GM19467 (cell line): ENCODE measurements around the gene ARHGEF39.
A peak's percentile ranks its signal among the peaks of the same experiment; 100 is the strongest.

Experiments used
- ATAC-seq: cut with Tn5 transposase; IDR thresholded peaks from one replicate; pipeline ENCODE4 v1.9.1; 2021; ENCODE audit warnings: mild to moderate bottlenecking, moderate library complexity; ENCODE audit not compliant: unreplicated experiment

Gene ARHGEF39

DNA sequence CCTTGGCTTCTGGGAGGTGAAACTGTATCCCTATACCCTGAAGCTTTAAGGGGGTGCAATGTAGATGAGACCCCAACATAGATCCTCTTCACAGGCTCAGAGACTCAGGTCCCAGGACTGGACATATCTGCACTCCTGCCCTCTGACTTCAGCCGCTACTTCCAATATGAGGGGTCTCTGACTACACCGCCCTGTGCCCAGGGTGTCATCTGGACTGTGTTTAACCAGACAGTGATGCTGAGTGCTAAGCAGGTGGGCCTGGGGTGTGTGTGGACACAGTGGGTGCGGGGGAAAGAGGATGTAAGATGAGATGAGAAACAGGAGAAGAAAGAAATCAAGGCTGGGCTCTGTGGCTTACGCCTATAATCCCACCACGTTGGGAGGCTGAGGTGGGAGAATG lies 14.1 kb upstream of the ARHGEF39 start:
- no peak for ATAC-seq

DNA sequence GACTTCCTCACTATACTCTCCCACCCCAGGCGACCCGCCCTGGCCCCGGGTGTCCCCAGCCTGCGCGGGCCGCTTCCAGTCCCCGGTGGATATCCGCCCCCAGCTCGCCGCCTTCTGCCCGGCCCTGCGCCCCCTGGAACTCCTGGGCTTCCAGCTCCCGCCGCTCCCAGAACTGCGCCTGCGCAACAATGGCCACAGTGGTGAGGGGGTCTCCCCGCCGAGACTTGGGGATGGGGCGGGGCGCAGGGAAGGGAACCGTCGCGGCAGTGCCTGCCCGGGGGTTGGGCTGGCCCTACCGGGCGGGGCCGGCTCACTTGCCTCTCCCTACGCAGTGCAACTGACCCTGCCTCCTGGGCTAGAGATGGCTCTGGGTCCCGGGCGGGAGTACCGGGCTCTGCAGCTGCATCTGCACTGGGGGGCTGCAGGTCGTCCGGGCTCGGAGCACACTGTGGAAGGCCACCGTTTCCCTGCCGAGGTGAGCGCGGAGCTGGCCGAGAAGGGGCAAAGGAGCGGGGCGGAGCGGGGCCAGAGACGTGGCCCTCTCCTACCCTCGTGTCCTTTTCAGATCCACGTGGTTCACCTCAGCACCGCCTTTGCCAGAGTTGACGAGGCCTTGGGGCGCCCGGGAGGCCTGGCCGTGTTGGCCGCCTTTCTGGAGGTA lies 10.9 kb upstream of the ARHGEF39 start:
- ATAC-seq: no peak

DNA sequence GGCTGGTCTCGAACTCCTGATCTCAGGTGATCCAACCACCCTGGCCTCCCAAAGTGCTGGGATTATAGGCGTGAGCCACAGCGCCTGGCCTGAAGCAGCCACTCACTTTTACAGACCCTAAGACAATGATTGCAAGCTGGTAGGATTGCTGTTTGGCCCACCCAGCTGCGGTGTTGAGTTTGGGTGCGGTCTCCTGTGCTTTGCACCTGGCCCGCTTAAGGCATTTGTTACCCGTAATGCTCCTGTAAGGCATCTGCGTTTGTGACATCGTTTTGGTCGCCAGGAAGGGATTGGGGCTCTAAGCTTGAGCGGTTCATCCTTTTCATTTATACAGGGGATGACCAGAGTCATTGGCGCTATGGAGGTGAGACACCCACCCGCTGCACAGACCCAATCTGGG lies 10.2 kb upstream of the ARHGEF39 start:
- no peak for ATAC-seq

DNA sequence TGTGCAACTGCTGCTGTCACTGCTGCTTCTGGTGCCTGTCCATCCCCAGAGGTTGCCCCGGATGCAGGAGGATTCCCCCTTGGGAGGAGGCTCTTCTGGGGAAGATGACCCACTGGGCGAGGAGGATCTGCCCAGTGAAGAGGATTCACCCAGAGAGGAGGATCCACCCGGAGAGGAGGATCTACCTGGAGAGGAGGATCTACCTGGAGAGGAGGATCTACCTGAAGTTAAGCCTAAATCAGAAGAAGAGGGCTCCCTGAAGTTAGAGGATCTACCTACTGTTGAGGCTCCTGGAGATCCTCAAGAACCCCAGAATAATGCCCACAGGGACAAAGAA lies 9.0 kb upstream of the ARHGEF39 start:
- ATAC-seq: no peak

DNA sequence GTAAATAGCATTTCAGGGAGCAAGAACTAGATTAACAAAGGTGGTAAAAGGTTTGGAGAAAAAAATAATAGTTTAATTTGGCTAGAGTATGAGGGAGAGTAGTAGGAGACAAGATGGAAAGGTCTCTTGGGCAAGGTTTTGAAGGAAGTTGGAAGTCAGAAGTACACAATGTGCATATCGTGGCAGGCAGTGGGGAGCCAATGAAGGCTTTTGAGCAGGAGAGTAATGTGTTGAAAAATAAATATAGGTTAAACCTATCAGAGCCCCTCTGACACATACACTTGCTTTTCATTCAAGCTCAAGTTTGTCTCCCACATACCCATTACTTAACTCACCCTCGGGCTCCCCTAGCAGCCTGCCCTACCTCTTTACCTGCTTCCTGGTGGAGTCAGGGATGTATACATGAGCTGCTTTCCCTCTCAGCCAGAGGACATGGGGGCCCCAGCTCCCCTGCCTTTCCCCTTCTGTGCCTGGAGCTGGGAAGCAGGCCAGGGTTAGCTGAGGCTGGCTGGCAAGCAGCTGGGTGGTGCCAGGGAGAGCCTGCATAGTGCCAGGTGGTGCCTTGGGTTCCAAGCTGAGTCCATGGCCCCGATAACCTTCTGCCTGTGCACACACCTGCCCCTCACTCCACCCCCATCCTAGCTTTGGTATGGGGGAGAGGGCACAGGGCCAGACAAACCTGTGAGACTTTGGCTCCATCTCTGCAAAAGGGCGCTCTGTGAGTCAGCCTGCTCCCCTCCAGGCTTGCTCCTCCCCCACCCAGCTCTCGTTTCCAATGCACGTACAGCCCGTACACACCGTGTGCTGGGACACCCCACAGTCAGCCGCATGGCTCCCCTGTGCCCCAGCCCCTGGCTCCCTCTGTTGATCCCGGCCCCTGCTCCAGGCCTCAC lies 8.4 kb upstream of the ARHGEF39 start, which contains the start of gene CA9:
Gene CA9, plus strand, starts transcription at position 797 of the 893 bp plus-strand sequence. Its CDS starts 32 bp downstream, at position 829.
- ATAC-seq: no peak

DNA sequence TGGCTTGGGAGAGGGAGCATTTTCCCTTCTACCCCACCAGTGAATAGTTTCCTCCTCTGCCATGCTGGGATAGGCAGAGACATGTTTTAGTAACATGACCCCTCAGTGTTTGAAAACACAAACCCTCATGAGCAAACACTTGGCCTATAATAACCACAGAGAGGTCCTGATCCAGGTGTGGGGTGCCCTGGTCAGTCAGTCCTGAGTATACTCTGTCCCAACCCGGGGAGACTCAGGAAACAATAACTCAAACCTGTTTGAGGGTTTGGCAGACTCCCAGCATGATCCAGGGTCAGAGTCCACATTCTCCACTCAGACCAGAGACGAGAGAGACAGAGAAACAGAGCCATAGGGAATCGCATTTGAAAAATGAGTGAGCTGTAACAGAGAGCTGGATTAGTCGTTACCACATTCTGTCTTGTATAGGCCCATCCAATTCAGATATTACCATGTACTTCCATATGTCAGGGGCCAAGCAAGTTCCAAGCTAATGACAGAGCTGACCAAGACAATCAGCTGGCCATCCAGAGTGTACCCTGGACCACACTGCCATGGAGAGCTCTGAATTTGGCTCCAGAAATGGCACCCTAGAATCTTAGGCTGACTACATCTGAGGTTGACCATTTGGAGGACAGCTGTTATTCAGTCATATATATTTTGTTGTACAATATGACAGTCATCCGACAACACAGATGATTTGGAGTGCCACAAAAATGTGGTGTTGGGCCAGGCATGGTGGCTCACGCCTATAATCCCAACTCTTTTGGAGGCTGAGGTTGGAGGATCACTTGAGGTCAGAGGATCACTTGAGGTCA lies 4.5 kb upstream of the ARHGEF39 start:
- ATAC-seq: no peak

DNA sequence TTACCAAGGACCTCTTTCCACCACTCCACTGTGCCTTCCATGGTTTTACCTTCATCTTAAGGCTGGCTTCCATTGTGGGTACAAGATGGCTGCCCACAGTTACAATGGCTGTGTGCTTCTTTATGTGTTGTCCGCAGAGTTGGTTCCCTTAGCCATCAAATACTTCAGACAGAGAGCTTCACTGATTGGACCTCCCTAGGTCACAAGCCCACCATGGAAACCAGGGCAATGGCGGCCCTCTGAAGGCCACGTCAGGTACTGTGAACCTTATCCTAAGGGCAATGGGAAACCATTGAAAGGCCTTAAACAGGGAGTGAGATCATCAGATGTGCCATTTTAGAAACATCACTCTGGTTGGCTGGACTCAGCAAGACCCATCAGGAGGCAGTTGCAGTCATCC lies 2.9 kb upstream of the ARHGEF39 start:
- no peak for ATAC-seq

DNA sequence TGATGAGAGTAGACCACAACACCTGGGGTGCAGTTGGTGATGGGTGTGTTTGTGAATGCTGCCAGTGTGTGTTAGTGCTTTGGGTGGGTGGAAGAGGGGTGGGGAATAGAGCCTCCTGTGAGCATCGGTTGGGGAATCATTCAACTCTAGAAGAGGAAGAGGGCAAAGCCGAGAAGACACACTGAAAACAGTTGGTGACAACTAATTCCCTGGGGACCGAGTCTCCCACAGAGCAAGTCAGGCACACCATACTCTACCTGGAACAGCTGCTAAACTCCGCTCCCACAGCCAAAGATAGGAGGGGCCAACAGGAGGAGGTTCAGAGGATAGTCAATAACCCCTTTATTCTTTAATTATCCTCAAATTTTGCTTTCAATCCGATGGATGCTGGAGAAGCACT lies 1.6 kb upstream of the ARHGEF39 start:
- no peak for ATAC-seq

DNA sequence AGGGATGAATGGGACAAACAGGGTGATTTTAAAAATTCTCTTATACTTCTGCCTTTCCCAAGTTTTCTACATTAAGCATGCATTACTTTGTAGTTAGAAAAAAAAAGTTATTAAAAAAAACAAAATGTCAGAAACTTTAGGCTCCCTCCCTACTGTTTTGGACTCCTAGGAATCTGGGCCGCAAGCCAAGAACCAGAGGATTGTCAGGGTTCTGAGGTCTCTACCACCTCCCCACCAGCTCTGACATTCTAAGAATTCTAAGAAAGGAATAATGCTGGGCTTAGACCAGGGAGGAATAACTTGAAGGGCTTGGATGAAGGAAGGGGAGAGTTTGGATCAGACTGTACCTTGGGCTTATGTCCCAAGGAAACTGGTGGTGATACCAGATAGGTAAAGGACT lies 1.1 kb upstream of the ARHGEF39 start:
- no peak for ATAC-seq

DNA sequence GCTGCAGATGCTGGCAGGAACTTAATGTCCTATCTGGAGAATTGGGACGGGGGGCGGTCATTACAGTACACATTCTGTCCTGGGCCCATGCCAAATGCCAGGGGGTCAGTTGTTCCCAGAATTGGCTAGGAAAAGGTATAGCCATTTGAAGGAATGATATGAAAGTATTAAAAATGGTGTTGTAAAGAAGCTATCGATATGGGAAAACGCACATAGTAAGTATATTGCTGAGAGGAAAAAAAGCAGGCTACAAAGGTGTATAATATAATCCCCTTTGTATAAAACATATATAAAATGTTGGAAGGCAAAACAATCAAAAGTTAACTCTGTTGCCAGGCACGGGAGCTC lies 450 bp upstream of the ARHGEF39 start:
- ATAC-seq: no peak

DNA sequence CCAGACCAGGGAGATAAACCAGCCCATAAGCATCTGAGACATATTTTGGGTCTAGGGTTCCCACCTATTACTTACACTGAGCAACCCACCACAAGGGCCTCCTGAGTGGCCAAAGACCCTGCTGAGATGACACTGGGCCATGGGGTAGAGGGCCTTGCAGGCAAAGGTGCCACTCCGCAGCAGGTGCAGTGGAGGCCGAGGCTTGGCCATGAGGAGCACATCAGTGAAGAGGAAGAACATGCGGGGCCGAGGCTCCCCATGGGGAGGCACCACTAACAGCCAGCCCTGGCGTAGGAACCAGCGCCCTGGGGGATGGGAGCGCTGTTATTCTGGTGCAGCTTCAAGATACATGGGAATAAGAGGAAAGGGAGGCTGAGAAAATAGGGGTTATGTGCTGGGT lies 2.6 kb downstream of the ARHGEF39 start:
- ATAC-seq: no peak

DNA sequence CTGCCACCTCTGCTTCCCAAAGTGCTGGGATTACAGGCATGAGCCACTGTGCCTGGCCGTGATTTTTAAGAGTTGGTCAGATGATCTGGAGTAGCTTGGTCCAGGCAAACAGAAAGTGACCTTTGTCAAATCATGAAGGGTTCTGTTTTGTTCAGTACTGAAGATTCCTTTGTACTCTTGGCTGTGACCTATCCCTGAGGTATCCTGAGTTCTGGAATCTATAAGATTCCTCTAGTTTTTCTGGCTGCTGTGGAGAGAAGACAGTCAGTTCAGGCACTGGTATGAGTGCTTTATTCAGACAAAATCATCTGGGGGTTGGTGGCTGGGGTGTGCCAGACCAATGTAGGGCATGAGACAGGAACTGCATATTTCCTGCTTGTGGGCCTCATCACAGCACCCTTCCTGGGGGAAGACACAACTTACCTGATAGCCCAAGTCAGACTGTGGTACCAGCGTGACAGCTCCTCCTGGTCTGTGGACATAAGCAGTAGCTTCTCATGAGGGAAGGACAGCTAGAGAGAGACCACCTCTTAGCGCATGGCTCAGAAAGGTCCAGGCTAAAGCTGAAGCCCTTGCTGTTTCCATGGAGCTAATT lies 3.1 kb downstream of the ARHGEF39 start:
- no peak for ATAC-seq

DNA sequence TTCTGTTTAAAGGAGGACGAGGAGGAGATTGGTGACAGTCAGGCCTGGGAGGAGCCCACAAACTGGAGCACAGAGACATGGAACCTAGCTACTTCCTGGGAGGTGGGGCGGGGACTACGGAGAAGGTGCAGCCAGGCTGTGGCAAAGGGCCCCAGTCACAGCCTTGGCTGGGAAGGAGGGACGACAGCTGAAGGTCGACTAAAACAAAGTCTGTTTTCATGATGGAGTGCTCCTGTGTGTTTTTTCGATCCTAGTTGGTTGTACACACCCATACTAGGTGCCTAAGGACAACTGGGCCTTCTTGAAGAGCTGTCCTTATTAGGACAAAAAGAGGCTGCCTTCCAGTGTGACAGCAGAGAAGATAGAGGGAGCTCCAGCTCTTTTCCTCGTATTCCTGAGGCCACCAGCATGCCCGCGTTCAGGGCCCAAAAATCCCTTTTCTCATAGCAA lies 4.0 kb downstream of the ARHGEF39 start:
- ATAC-seq: no peak

DNA sequence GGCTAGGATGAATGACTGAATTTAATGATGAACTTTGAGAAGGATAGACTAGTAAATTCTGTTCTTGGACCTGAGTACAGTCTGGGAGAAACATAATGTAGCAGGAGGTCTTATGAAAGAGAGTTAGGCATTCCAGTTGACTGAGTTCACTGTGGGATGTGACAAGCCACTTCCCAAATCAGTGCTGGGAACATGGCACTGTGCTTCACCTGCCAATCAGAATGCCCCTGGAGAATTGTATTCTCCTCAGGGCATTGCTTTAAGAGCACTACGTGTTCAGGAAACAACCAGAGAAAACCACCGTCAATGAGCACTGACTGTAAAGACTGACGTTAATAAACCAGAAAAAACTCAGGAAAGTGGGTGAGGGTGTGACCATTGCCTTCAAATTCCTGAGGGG lies 5.7 kb downstream of the ARHGEF39 start:
- no peak for ATAC-seq

DNA sequence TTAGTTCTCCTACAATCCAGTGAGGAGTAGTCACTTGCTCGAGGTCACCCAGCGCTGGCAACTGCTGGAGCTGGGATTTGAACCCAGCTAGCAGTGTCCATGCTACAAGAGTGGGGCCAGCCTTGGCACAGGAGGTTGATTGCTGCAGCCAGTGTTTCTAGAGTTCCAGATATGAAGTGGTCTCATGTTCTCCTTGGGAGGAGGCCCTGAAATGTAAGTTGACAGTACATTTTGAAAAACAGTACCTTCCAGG lies 6.1 kb downstream of the ARHGEF39 start:
- ATAC-seq: no peak

DNA sequence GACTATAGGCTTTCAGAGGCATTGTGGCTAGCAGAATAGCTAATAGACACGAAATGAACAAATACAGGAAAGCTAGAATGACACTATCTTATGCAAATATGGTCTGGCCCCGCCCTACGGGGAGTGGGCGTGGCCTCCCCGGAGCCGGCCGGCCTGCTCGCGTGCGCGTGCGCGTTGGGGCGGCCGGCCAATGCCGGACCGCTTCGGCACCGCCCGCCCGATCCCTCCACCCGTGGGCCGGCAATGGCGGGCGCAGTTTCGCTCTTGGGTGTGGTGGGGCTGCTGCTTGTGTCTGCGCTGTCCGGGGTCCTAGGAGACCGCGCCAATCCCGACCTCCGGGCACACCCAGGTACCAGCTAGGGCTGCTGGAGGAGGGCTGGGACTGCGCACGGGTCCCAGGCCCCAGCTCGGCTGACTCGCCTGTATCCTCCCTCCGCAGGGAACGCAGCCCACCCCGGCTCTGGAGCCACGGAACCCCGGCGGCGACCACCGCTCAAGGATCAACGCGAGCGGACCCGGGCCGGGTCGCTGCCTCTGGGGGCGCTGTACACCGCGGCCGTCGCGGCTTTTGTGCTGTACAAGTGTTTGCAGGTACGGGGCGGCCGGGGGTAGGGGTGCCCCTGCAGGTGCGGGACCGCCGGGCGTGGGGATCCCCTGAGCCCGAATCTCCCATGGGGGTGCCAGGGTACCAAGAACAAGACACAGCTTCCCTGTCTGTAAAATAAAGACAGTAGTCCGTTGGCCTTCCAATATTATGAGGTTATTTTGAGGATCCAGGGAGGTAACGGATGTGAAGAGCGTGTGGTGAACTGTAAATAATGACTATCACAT lies 6.6 kb downstream of the ARHGEF39 start, which contains the start of gene CCDC107:
Gene CCDC107, plus strand, starts transcription at position 156 of the 831 bp plus-strand sequence. Its CDS starts 88 bp downstream, at position 244.
- peak; percentile 53 for ATAC-seq

DNA sequence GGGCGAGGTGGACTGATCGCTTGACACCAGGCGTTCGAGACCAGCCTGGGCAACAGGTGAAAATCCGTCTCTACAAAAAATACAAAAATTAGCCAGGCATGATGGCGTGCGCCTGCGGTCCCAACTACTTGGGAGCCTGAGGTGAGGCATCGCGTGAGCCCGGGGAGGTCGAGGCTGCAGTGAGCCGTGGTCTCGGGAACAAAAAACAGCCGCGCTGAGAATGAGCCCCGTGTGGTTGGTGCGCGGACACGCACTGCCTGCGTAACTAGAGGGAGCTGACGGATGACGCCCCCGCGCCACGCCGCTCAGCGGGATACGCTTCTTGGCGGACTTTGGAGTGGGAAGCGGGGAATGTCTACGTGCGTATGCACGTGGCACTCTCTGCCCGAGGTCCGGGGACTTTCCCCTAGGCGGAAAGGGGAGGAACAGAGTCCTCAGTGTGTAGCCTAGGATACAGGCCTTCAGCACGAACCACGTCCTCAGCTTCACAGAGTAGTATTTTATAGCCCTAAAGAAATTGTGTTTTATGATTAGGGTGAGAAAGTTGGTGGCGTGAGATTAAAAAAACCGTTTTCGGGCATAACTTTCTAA lies 7.4 kb downstream of the ARHGEF39 start, which contains the start of gene RMRP:
Gene RMRP, minus strand, starts transcription at position 474 of the 591 bp plus-strand sequence.
- peak; percentile 81 for ATAC-seq

DNA sequence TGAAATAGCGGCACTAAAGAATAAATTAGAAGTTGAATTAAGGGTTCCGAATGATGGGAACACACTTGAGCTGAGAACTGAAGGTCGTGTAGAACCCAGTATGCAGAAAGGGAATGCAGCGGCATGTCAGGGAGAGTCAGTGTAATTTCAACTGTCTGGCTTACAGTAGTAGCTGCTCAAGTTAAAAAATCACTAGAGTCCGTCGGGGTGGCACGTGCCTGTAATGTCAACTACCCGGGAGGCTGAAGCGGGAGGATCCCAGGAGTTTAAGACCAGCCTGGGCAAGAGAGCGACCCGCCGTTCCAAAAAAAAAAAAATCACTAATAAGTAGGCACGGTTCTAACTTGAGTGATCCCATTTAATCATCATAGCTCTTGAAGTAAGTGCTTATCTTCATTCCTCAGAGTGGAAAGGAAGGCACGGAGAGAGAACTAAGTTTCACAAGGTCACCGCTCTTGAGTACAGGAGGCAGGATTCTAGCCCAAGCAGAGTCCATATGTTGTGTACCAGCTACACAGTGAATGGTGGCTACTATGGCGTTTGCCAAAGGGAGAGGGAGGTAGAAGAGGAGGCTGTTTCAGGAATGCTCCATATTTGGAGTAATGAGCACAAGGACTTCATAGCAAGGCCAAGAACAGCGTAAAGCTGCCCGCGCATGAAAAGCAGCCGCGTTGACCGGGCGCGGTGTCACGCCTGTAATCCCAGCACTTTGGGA lies 8.0 kb downstream of the ARHGEF39 start:
- no peak for ATAC-seq

DNA sequence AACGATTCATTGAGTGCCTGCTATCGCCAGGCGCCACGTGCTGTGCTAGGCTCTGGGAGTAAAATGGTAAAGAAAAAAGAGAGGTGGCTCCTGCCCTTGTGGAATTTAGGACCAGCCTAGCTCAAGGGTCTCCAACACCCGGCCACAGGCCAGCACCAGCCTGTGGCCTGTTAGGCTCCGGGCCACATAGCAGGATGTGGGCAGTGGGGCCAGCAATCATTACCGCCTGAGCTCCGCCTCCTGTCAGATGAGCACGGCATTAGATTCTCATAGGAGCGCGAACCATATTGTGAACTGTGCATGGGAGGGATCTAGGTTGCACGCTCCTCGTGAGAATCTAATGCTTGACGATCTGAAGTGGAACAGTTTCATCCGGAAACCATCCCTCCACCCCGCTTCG lies 8.6 kb downstream of the ARHGEF39 start:
- no peak for ATAC-seq
